ENCODE results near the gene TRAF2.

The TRAF2 gene

GRCh38 chr9:136960212-136960937 lies 74.1 kb downstream of the TRAF2 start:
- TF ChIP-seq CTCF (IDR thresholded peaks at IDR 0.05), result no peak
- no peak for TF ChIP-seq ZFX (IDR thresholded peaks at IDR 0.05; ENCODE audit: borderline replicate concordance)

GRCh38 chr9:136960938-136961275 lies 74.6 kb downstream of the TRAF2 start:
- no peak overlapping the region for H3K27ac ChIP-seq
- no peak for TF ChIP-seq ZFX (IDR thresholded peaks at IDR 0.05; ENCODE audit: borderline replicate concordance)
- no peak for TF ChIP-seq CTCF (IDR thresholded peaks at IDR 0.05)

More at GRCh38 chr9:136960212-136960937, 74.1 kb downstream of the TRAF2 start:
- no peak overlapping the region for H3K27ac ChIP-seq

GRCh38 chr9:136961279-136962065 lies 75.2 kb downstream of the TRAF2 start:
- no peak overlapping the region for H3K27ac ChIP-seq
- TF ChIP-seq ZFX (IDR thresholded peaks at IDR 0.05; ENCODE audit: borderline replicate concordance) (no peak), CTCF (IDR thresholded peaks at IDR 0.05) (no peak)

- no peak for TF ChIP-seq ZFX (IDR thresholded peaks at IDR 0.05; ENCODE audit: borderline replicate concordance)
- no peak for TF ChIP-seq CTCF (IDR thresholded peaks at IDR 0.05)
- no peak overlapping the region for H3K27ac ChIP-seq
Measured at GRCh38 chr9:136962163-136962562, 75.8 kb downstream of the TRAF2 start.

- no peak overlapping the region for H3K27ac ChIP-seq
- no peak for TF ChIP-seq ZFX (IDR thresholded peaks at IDR 0.05; ENCODE audit: borderline replicate concordance)
- TF ChIP-seq CTCF (IDR thresholded peaks at IDR 0.05), result no peak
Measured at GRCh38 chr9:136962701-136963248, 76.5 kb downstream of the TRAF2 start.

GRCh38 chr9:136963341-136963740 lies 77.0 kb downstream of the TRAF2 start:
- no peak overlapping the region for H3K27ac ChIP-seq
- no peak for TF ChIP-seq ZFX (IDR thresholded peaks at IDR 0.05; ENCODE audit: borderline replicate concordance)
- TF ChIP-seq CTCF (IDR thresholded peaks at IDR 0.05), result no peak

- TF ChIP-seq CTCF (IDR thresholded peaks at IDR 0.05) (no peak), ZFX (IDR thresholded peaks at IDR 0.05; ENCODE audit: borderline replicate concordance) (no peak)
- H3K27ac ChIP-seq, result no peak overlapping the region
Measured at GRCh38 chr9:136963751-136964150, 77.4 kb downstream of the TRAF2 start.
